GM19035 (cell line): ENCODE results near the gene NAMPT.
"Not testable (repeated sequence)": the region's sequence is repeated elsewhere in the genome, so short reads cannot be mapped to it uniquely, and the experiment has no call there.

Experiments used
- ATAC-seq: cut with Tn5 transposase; IDR thresholded peaks from one replicate; pipeline ENCODE4 v1.9.1; 2021; ENCODE audit not compliant: unreplicated experiment

Gene NAMPT

DNA sequence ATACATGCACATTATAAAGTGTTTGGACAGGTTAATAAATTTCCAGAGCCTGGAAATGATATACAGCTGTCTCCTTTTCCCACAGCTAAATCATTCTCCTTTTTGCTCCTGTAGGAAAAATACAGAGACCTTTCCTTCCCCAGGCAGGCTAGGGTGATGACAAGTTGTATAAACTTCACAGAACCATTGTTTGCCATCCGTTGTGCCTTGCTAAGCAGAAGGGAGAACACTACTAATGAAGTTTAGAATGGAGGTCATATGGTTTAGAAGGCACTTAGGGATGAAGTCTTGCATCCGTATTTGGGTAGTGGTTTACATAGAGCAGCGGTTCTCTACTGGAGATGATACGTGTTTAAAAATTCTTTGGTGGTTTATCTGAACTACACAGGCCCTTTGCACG is 46.0 kb downstream of the NAMPT start:
- no peak for ATAC-seq

DNA sequence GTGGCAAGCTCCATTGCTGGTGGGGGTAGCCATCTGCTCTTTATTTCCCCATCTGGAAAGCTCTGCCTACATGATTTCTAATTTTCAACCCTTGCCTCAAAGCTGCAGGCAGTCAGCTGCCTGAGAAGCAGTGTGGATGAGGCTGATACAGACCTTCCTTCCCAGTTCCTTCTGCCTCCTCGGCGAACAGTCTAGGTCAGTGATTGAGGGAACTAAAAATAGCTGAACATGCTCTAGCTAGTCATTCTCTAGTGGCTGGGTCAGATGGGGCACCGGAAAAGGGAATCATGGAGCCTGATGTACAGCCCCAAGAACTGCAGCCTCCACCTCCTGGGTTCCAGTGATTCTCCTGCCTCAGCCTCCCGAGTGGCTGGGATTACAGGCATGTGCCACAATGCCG is 48.7 kb downstream of the NAMPT start:
- ATAC-seq = no peak

DNA sequence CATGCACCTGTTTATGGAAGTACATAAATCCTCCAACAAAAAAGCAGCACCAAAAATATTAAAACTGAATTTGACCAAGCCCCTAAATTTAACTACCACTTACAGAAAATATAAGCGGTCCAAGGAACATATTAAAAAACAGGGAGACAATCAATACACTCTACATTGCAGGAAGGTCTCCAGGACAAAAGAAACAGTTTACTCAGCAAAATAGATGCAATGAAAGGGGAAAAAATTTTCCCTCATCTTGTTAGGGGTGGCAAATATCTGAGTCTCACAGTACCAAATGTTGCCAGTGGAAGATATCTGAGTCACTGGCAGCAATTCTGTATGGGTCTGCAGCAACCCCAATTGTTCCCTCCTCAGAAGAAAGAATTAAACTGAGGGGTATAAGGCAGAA is 50.4 kb downstream of the NAMPT start:
- no peak for ATAC-seq

- no peak for ATAC-seq
Observed at GRCh38 chr7:106231856-106232490, 52.8 kb downstream of the NAMPT start.

GRCh38 chr7:106225856-106226255 is 58.9 kb downstream of the NAMPT start:
- no peak for ATAC-seq

- ATAC-seq = no peak
Observed at GRCh38 chr7:106224797-106225196, 60.0 kb downstream of the NAMPT start.

GRCh38 chr7:106223156-106223555 is 61.6 kb downstream of the NAMPT start:
- ATAC-seq = no peak

DNA sequence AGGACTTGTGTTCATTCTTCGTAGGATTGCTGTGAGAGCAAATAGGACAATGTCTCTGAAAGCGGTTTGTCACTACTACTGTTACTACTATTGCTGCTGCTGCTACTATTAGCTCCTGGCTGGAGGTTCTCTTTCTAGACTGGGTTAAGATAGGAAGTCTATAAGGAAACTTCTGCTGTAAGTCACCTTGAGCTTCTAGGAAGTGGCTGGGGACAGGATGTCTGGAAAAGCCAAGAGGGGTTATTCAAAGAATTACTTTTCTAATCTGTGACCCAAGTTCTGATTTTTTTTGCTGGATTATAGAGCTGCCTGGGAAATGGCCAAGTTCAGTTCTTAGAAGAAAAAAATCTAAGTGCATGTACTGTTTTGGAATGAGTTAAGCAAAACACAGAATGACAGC is 62.2 kb downstream of the NAMPT start:
- ATAC-seq = no peak

DNA sequence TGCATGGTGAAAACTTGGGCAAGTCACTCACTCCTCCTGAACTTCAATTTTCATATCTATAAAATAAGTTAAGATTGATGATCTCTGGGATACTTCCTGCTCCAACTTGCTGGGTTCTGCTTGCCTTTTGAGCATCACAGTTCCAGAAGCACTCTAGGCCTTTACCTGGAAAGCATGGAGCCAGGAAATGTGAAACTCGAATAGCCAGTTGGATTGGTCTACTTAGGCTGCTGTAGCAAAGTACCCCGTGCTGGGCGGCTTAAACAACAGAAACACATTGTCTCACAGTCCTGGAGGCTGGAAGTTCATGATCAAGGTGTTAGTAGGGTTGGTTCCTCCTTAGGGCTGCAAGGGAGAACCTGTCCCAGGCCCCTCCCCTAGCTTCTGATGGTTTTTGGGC is 64.5 kb downstream of the NAMPT start:
- ATAC-seq = no peak

DNA sequence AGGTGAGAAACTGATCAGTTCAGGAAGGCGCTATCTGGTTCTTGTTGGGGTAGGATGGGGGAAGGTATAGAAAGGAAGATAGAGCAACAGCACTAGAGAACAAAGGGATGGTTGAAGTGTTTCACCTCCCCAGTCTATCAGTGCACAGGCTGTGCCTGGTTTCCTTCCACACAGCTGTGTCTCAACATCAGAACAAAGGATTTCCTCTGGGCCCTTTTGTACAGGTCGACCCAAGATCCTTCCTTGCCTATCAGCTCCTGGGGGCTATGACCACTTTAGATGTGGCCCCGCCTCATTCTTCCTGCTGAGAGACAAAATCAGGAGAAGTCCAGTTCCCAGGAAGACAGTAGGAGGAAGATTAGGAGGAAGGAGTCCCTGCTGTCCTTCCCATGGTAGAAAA is 65.6 kb downstream of the NAMPT start:
- no peak for ATAC-seq

- ATAC-seq = no peak
Observed at GRCh38 chr7:106218546-106218945, 66.2 kb downstream of the NAMPT start.

DNA sequence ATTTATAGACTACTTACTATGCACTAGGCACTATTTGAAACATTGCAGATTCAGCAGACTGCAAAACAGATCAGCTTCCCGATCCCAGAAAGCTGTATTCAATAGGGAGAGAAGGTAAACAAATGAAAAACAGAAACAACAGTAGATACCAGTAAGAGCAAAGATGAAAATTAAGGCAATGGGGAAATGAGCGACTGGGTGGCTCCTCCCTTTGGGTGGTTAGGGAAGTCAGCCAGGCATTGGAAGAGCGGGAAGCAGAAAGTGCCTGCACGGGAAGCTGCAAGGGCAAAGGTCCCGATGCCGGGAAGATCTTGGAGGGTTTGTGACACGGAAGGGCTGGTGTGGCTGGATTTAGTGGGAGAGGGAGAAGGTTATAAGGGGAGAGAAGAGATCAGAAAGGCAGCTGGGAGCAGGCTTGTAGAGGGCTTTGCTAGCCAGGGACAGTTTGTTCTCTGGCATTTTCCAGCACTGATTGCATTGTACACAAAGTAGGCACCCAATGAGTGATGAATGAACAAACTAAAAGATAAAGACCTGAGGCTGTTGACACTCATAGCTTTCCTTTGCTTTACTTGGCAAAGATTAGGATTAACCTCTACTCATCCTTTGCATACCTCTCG is 67.8 kb downstream of the NAMPT start:
- no peak for ATAC-seq

DNA sequence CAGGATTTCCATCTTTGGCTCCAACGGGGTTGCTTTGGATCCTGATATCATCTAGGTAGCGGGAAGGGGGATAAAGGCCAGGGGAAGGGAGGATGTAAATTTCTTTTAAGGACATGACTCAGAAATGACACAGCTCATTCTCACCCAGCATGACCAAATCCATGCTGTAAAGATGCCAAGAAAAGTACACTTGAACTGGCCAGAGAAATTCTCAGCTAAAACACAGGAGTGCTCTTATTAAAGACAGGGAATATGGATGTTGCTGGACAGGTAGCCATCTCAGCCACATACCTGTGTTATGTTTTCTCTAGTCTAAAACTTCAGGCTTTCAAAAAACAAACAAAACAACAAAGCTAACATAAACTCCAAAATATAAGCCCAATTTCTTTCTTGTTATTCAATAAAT is 68.3 kb downstream of the NAMPT start:
- no peak for ATAC-seq

- no peak for ATAC-seq
Observed at GRCh38 chr7:106215868-106216516, 68.8 kb downstream of the NAMPT start.

DNA sequence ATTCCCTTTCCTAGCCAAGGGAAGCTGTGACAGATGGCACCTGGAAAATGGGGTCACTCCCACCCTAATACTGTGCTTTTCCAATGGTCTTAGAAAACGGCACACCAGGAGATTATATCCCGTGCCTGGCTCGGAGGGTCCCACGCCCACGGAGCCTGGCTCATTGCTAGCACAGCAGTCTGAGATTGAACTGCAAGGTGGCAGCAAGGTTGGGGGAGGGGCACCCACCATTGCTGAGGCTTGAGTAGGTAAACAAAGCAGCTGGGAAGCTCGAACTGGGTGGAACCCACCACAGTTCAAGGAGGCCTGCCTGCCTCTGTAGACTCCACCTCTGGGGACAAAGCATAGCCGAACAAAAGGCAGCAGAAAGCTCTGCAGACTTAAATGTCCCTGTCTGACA is 75.8 kb downstream of the NAMPT start:
- ATAC-seq = not testable (repeated sequence)

DNA sequence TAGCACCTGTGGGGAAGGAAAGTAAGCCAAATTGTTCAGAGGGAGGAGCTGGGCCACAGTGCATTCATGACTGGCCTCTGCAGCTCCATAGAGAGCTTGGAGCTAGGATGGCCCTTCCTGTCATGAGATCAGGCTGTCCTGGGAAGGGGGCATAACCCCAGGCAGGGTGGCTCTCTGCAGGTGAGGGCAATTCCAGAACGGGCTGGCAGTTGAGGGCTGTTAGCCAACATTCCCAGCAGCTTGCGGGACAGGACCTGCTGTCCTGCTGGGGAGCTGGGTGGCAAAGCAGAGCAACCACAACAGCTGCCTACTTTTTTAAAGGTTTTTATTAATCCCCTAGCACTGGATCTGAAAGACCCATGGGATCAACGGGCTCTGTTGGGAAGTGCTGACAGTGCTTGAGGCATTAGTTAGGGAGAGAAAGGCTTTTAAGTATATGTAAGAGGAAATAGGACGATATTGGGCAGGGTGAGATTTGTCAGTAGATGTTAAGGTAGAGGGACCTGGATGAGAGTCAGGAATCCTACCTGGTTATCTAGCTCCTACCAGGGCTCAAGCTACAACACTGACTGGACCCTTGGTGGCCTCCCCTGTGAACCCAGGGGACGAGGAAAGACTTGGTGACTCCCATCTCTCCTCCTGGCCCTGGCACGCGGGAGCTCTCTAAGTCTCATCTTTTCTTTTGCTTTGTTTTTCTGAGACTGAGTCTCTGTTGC is 77.8 kb downstream of the NAMPT start:
- ATAC-seq = no peak

DNA sequence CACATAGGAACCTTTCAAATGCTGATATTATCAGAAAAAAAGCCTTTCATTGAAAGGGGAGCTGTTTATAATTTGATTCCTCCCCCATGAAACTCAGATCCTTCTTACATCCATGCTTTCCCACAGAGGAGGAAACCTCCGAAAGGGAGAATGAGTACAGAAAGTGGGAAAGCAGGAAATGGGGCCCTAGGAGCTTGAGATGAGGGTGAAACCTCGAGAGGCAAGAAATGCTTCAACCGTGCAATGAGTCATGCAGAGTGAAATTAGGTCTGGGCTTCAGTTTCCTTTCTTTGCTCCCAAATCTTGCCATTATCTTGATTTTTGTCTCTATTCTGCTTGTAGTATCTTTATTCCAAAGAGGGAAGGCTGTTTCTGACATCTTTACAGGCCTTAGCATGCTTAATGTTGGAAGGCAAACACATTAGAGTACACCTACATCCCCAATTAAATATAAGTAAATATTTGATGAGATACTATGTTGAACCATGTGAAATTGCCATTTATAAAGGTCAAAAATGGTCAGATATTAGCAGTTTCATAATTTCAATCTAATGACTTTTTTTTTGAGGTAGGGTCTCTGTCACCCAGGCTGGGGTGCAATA is 79.1 kb downstream of the NAMPT start:
- no peak for ATAC-seq

GRCh38 chr7:106203473-106203872 is 81.3 kb downstream of the NAMPT start:
- ATAC-seq = no peak

GRCh38 chr7:106201164-106201563 is 83.6 kb downstream of the NAMPT start:
- no peak for ATAC-seq

DNA sequence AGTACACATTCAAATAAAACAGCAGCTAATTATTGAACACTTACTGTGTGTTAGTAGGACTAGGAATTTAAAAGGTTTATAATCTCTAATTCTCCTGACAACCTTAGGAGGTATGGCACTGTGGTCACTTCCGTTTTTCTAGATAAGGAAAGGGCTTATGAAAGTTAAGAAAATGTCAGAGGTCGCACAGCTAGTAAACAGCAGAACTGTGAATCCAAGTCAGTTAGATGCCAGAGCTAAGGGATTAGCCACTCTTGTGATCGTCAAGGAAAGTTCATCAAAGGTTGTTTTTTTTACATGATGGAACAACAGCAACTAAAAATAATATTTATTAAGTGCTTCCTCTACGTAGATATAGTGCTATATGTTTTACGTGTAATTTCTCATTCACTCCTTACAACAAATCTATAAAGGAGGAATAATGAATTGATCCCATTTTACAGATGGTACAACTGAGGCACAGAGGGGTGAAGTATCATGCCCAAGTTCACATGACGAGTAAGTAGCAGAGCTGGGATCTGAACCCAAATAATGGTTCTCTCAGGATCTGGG is 84.9 kb downstream of the NAMPT start:
- no peak for ATAC-seq

GRCh38 chr7:106199024-106199423 is 85.8 kb downstream of the NAMPT start:
- no peak for ATAC-seq
